Measurements from ENCODE around the gene NPAS3.

The NPAS3 gene

DNA sequence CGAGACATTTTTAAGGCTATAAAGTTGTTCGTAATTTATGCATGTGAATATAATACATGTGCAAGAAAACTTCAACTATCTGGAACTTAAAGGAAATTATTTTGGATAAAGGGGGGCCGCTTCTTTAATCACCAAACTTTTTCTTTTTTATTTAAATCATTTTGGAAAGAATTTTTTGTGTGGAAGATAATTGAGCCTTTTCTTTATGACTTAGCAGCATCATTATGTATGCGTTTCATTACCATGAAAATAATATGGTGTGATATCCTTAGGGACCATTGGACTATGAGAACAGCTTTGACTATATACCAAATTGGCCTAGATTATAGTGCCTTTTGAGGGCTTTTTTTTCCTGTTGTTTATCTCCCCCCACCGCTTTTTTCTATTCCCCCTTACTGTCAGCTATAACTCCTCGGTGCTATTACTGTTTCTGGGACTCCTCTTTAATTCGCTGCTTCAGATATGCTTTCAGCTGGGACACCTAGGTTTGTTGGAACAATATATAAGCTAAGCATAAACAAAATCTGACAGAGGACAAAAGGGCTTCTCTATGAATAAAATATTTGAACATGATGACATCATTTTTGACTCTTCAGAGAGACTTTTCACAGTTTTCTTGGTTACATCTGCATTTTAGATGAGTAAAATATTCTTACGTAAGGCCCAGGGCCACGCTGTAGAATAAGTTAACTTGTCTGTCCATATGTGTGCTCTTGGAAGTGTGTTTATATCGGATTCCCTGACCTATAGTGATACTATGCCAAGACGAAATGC lies 392.7 kb downstream of the NPAS3 start:
- no peak overlapping the region for H3K4me3 ChIP-seq (ENCODE audit: low read depth in 1 of 2, low read length in 2 of 2)
- no peaks in the 10 kb centered on the region for H3K4me1 ChIP-seq (ENCODE audit: insufficient read depth, low read length)
- ATAC-seq (ENCODE audit: insufficient read depth, low read depth) (no peak), DNase-seq (no peak)
- no peak overlapping the region for H3K27ac ChIP-seq (ENCODE audit: low read length)
- H2AFZ ChIP-seq (ENCODE audit: low read depth, low read length): no peak overlapping the region
- no peak overlapping the region for H3K9ac ChIP-seq (ENCODE audit: low read depth, low read length)
- no peaks in the 10 kb centered on the region for H3K36me3 ChIP-seq (ENCODE audit: insufficient read depth, low read length)
- H4K20me1 ChIP-seq (ENCODE audit: insufficient read depth, low read length): no peaks in the 10 kb centered on the region
- H3K27me3 ChIP-seq (ENCODE audit: insufficient read depth, low read length, poor library complexity): no peaks in the 10 kb centered on the region
- H3K79me2 ChIP-seq (ENCODE audit: insufficient read depth, low read length): no peaks in the 10 kb centered on the region
- no peak for TF ChIP-seq EZH2 (IDR thresholded peaks at IDR 0.05; ENCODE audit: borderline replicate concordance, low read depth, low read length, severe bottlenecking)
- TF ChIP-seq, protein P1, sequence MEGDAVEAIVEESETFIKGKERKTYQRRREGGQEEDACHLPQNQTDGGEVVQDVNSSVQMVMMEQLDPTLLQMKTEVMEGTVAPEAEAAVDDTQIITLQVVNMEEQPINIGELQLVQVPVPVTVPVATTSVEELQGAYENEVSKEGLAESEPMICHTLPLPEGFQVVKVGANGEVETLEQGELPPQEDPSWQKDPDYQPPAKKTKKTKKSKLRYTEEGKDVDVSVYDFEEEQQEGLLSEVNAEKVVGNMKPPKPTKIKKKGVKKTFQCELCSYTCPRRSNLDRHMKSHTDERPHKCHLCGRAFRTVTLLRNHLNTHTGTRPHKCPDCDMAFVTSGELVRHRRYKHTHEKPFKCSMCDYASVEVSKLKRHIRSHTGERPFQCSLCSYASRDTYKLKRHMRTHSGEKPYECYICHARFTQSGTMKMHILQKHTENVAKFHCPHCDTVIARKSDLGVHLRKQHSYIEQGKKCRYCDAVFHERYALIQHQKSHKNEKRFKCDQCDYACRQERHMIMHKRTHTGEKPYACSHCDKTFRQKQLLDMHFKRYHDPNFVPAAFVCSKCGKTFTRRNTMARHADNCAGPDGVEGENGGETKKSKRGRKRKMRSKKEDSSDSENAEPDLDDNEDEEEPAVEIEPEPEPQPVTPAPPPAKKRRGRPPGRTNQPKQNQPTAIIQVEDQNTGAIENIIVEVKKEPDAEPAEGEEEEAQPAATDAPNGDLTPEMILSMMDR (IDR thresholded peaks at IDR 0.05; ENCODE audit: borderline replicate concordance, extremely low read depth, low read length, poor library complexity, severe bottlenecking): no peak
- H3K9me3 ChIP-seq (ENCODE audit: insufficient read depth, low read length, severe bottlenecking): no peaks in the 10 kb centered on the region
- no peak overlapping the region for H3K4me2 ChIP-seq (ENCODE audit: insufficient read depth, low read length)

DNA sequence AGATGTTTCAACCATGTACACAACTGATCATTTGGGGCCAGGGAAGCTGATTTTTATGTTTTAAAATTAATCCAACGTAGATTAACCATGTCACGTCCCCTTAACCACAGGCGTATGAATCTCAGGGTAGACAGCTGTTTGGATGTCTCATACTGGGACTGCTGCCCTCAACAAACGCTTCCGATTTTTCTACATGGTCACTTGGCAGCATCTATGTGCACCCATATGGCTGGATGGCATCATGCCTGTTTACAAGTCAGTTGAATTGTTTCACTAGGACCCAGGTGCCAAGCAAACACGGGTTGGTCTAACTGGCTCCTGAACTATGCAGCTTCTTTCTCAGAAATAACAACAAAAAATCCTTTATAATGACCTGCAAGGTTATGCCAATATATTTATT lies 393.8 kb downstream of the NPAS3 start:
- Histone ChIP-seq H2AFZ (ENCODE audit: low read depth, low read length) (no peak overlapping the region), H3K9ac (ENCODE audit: low read depth, low read length) (no peak overlapping the region), H3K4me1 (ENCODE audit: insufficient read depth, low read length) (no peaks in the 10 kb centered on the region), H3K27me3 (ENCODE audit: insufficient read depth, low read length, poor library complexity) (no peaks in the 10 kb centered on the region), H3K9me3 (ENCODE audit: insufficient read depth, low read length, severe bottlenecking) (no peaks in the 10 kb centered on the region), H3K27ac (ENCODE audit: low read length) (no peak overlapping the region), H4K20me1 (ENCODE audit: insufficient read depth, low read length) (no peaks in the 10 kb centered on the region), H3K79me2 (ENCODE audit: insufficient read depth, low read length) (no peaks in the 10 kb centered on the region), H3K4me3 (ENCODE audit: low read depth in 1 of 2, low read length in 2 of 2) (no peak overlapping the region), H3K36me3 (ENCODE audit: insufficient read depth, low read length) (no peaks in the 10 kb centered on the region), H3K4me2 (ENCODE audit: insufficient read depth, low read length) (no peak overlapping the region)
- TF ChIP-seq, protein P1 (IDR thresholded peaks at IDR 0.05; ENCODE audit: borderline replicate concordance, extremely low read depth, low read length, poor library complexity, severe bottlenecking): no peak
- no peak for TF ChIP-seq EZH2 (IDR thresholded peaks at IDR 0.05; ENCODE audit: borderline replicate concordance, low read depth, low read length, severe bottlenecking)
- DNase-seq (no peak), ATAC-seq (ENCODE audit: insufficient read depth, low read depth) (no peak)

DNA sequence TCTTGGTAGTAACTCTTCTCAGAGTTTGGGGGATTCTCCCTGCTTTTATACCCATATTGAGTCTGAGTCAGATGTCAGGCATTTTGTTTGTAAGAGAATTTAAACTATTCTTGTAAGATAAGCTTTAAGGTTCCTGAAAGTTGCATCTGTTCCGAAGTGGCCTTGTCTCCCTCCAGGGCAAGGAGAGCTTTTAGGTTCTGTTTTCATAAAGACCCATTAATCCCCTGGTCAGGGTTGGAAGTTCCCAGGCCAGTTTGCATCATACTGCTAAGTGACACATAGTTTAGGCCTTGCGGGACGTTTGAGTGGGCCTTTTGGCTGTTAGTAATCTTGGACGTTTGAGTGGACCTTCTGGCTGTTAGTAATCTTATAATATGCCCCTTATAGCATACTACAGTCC lies 396.7 kb downstream of the NPAS3 start:
- Histone ChIP-seq H4K20me1 (ENCODE audit: insufficient read depth, low read length) (no peaks in the 10 kb centered on the region), H3K9ac (ENCODE audit: low read depth, low read length) (no peak overlapping the region), H2AFZ (ENCODE audit: low read depth, low read length) (no peak overlapping the region), H3K27ac (ENCODE audit: low read length) (no peak overlapping the region), H3K9me3 (ENCODE audit: insufficient read depth, low read length, severe bottlenecking) (no peaks in the 10 kb centered on the region), H3K4me3 (ENCODE audit: low read depth in 1 of 2, low read length in 2 of 2) (no peak overlapping the region), H3K4me1 (ENCODE audit: insufficient read depth, low read length) (no peaks in the 10 kb centered on the region), H3K4me2 (ENCODE audit: insufficient read depth, low read length) (no peak overlapping the region), H3K79me2 (ENCODE audit: insufficient read depth, low read length) (no peaks in the 10 kb centered on the region), H3K36me3 (ENCODE audit: insufficient read depth, low read length) (no peaks in the 10 kb centered on the region), H3K27me3 (ENCODE audit: insufficient read depth, low read length, poor library complexity) (no peaks in the 10 kb centered on the region)
- no peak for DNase-seq
- TF ChIP-seq, protein P1 (IDR thresholded peaks at IDR 0.05; ENCODE audit: borderline replicate concordance, extremely low read depth, low read length, poor library complexity, severe bottlenecking): no peak
- no peak for TF ChIP-seq EZH2 (IDR thresholded peaks at IDR 0.05; ENCODE audit: borderline replicate concordance, low read depth, low read length, severe bottlenecking)
- no peak for ATAC-seq (ENCODE audit: insufficient read depth, low read depth)

All from DND-41 (cell line).